GM23338 (cell line): Measurements from ENCODE around the gene STK16. TPM values are rescaled to one million over a fixed set of nuclear protein-coding genes. Genes with fewer than 3 reads are reported as not detected.

Experiments used
- ATAC-seq: fragments of 200-7000 bp; cut with Tn5 transposase; 3 replicates; pipeline ENCODE4 v1.9.1; 2020
- DNase-seq: peaks from one replicate; pipeline ENCODE4 v3.0.0-alpha.2; 2015; ENCODE audit warnings: low spot score
- H2AFZ ChIP-seq: fragments of 200-600 bp; sonication (generic); 2 replicates; pipeline ENCODE4 v1.8.0; 2016; ENCODE audit warnings: antibody characterized with exemption, mild to moderate bottlenecking, moderate library complexity
- H3F3A ChIP-seq: fragments of 200-600 bp; sonication (generic); replicated peaks from 2 replicates; pipeline ENCODE4 v1.8.0; 2017; ENCODE audit warnings: antibody characterized with exemption, mixed run types, low read depth
- H3K27ac ChIP-seq: fragments of 200-600 bp; sonication (generic); 2 replicates; pipeline ENCODE4 v1.6.1; 2016; ENCODE audit warnings: low read depth
- H3K27me3 ChIP-seq: fragments of 200-600 bp; sonication (generic); 2 replicates; pipeline ENCODE4 v1.8.0; 2016; ENCODE audit warnings: mild to moderate bottlenecking, mixed run types, moderate library complexity; ENCODE audit not compliant: insufficient read depth
- H3K36me3 ChIP-seq: fragments of 200-600 bp; sonication (generic); 2 replicates; pipeline ENCODE4 v1.8.0; 2016; ENCODE audit warnings: mild to moderate bottlenecking; ENCODE audit not compliant: insufficient read depth
- H3K4me1 ChIP-seq: fragments of 200-600 bp; sonication (generic); 2 replicates; pipeline ENCODE4 v1.8.0; 2016; ENCODE audit warnings: mild to moderate bottlenecking, moderate library complexity; ENCODE audit not compliant: insufficient read depth
- H3K4me2 ChIP-seq: fragments of 200-600 bp; sonication (generic); 2 replicates; pipeline ENCODE4 v1.7.1; 2017; ENCODE audit warnings: mixed run types
- H3K4me3 ChIP-seq: fragments of 200-600 bp; sonication (generic); 2 replicates; pipeline ENCODE4 v1.6.1; 2016; ENCODE audit warnings: mixed run types
- H3K79me2 ChIP-seq: fragments of 200-600 bp; sonication (generic); replicated peaks from 2 replicates; pipeline ENCODE4 v1.8.0; 2017; ENCODE audit warnings: mild to moderate bottlenecking; ENCODE audit not compliant: insufficient read depth
- H3K9me2 ChIP-seq: fragments of 200-600 bp; sonication (generic); 2 replicates; pipeline ENCODE4 v1.8.0; 2017; ENCODE audit not compliant: insufficient read depth
- H4K20me1 ChIP-seq: fragments of 200-600 bp; sonication (generic); replicated peaks from 2 replicates; pipeline ENCODE4 v1.8.0; 2017; ENCODE audit warnings: mild to moderate bottlenecking; ENCODE audit not compliant: insufficient read depth
- H3K27ac Mint-ChIP-seq: 2 replicates; pipeline ENCODE4 v1.8.0; 2020; ENCODE audit warnings: inconsistent platforms, mild to moderate bottlenecking, moderate library complexity, mixed read lengths
- H3K27me3 Mint-ChIP-seq: 3 replicates; pipeline ENCODE4 v1.8.0; 2022; ENCODE audit warnings: low read depth, mild to moderate bottlenecking, moderate library complexity, mixed read lengths, inconsistent platforms; ENCODE audit not compliant: insufficient read depth, poor library complexity
- H3K36me3 Mint-ChIP-seq: 3 replicates; pipeline ENCODE4 v1.8.0; 2021; ENCODE audit warnings: low read depth, mild to moderate bottlenecking, inconsistent platforms, moderate library complexity, mixed read lengths
- H3K4me1 Mint-ChIP-seq: 3 replicates; pipeline ENCODE4 v1.8.0; 2020; ENCODE audit warnings: mild to moderate bottlenecking, inconsistent platforms, mixed read lengths
- H3K4me3 Mint-ChIP-seq: 3 replicates; pipeline ENCODE4 v1.8.0; 2021; ENCODE audit warnings: moderate library complexity, mild to moderate bottlenecking, inconsistent platforms, mixed read lengths
- H3K9me3 Mint-ChIP-seq: 3 replicates; pipeline ENCODE4 v1.8.0; 2020; ENCODE audit warnings: moderate library complexity, mild to moderate bottlenecking, inconsistent platforms, mixed read lengths
- CREB1 ChIP-seq: fragments of 250-450 bp; sonication (Bioruptor Pico); IDR thresholded peaks from 2 replicates; pipeline ENCODE4 v1.5.0; 2020; ENCODE audit warnings: low read depth, mild to moderate bottlenecking, moderate library complexity
- EZH2 ChIP-seq: fragments of 200-600 bp; sonication (generic); IDR thresholded peaks from one replicate; pipeline ENCODE4 v1.8.0; 2017; ENCODE audit warnings: antibody characterized with exemption, mild to moderate bottlenecking, low read depth; ENCODE audit not compliant: unreplicated experiment
- EZH2phosphoT487 ChIP-seq: fragments of 200-600 bp; sonication (generic); IDR thresholded peaks from one replicate; pipeline ENCODE4 v1.8.1; 2018; ENCODE audit warnings: antibody characterized with exemption; ENCODE audit not compliant: unreplicated experiment
- NANOG ChIP-seq: IDR thresholded peaks from 2 replicates; pipeline ENCODE4 v1.6.1; 2016; ENCODE audit warnings: antibody characterized with exemption, borderline replicate concordance
- POLR2AphosphoS5 ChIP-seq: IDR thresholded peaks from 2 replicates; pipeline ENCODE4 v1.6.1; 2016; ENCODE audit warnings: antibody characterized with exemption, low read depth
- ZNF114 ChIP-seq: fragments of 250-450 bp; sonication (Bioruptor Pico); IDR thresholded peaks from 2 replicates; pipeline ENCODE4 v1.5.0; 2020; ENCODE audit warnings: mild to moderate bottlenecking, moderate library complexity
- ZNF331 ChIP-seq: fragments of 250-450 bp; sonication (Bioruptor Pico); IDR thresholded peaks from 2 replicates; pipeline ENCODE4 v1.5.0; 2020; ENCODE audit warnings: low read depth, mild to moderate bottlenecking, moderate library complexity
- polyA plus RNA-seq: library from polyadenylated mRNA; unstranded; fragments of >200 nt; fragmentation: Nextera tagmentation; extraction: Ambion mirVana; gene quantifications from 2 replicates; pipeline ENCODE4 v1.2.1, GENCODE V29; 2016
- total RNA-seq: library from RNA; depleted of rRNA; stranded (reverse); fragments of >200 nt; shearing (Covaris generic); gene quantifications from 2 replicates; pipeline ENCODE4 v1.2.3, GENCODE V29; 2014
- TF ChIP-seq, protein P1 (sequence below): IDR thresholded peaks from 2 replicates; pipeline ENCODE4 v1.6.1; 2016; ENCODE audit warnings: antibody characterized with exemption
- TF ChIP-seq, protein P2 (sequence below): IDR thresholded peaks from one replicate; pipeline ENCODE4 v1.6.1; 2018; ENCODE audit warnings: antibody characterized with exemption; ENCODE audit not compliant: unreplicated experiment

STK16 gene
- total and polyA plus RNA-seq, 2 experiments from 2014 or later: 3.1 to 17.0 TPM

DNA sequence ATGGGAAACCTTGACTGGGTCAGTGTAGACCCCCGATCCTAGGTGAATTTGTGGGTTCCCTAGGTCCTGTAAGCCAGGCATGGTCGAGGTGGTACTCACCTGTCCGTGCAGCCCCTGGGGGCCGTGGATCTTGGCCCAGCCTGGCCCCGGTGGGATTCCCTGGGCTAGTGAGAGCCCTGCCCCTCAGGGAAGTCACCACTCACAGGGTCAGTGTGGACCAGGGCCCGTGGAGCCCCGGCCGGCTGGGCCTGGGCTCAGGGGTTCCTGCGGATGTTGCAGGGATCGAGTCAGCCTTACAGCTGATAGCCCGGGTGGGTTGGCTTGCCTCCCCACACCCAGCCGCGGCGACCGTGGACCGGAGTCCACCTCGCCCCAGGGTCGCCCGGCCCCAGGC lies 16.4 kb upstream of the STK16 start:
- H4K20me1 ChIP-seq: peaks cover 3% of the 10 kb centered on the region
- H3K9me2 ChIP-seq: no peaks in the 10 kb centered on the region
- Mint-ChIP-seq H3K4me3 (peak overlapping the region; percentile 73), H3K36me3 (peaks cover 48% of the 10 kb centered on the region), H3K27me3 (peaks cover 10% of the 10 kb centered on the region), H3K9me3 (peaks cover 2% of the 10 kb centered on the region; the same call in 1 of the 3 replicates), H3K27ac (no peak overlapping the region), H3K4me1 (peaks cover 11% of the 10 kb centered on the region)
- H3K27ac ChIP-seq: no peak overlapping the region
- no peak for TF ChIP-seq NANOG
- TF ChIP-seq CREB1 (CRISPR knock-in tag): no peak
- TF ChIP-seq EZH2: no peak
- no peak for TF ChIP-seq ZNF114
- TF ChIP-seq, protein P1, sequence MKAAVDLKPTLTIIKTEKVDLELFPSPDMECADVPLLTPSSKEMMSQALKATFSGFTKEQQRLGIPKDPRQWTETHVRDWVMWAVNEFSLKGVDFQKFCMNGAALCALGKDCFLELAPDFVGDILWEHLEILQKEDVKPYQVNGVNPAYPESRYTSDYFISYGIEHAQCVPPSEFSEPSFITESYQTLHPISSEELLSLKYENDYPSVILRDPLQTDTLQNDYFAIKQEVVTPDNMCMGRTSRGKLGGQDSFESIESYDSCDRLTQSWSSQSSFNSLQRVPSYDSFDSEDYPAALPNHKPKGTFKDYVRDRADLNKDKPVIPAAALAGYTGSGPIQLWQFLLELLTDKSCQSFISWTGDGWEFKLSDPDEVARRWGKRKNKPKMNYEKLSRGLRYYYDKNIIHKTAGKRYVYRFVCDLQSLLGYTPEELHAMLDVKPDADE: no peak
- no peak for TF ChIP-seq ZNF331 (CRISPR knock-in tag)
- no peak for TF ChIP-seq POLR2AphosphoS5
- H3F3A ChIP-seq: peaks cover 7% of the 10 kb centered on the region
- peak; percentile 16 for ATAC-seq
- H3K79me2 ChIP-seq: peaks cover 21% of the 10 kb centered on the region
- peak overlapping the region; percentile 76 for H3K4me3 ChIP-seq
- H3K4me2 ChIP-seq: peak overlapping the region; percentile 96
- H2AFZ ChIP-seq: 0 out of 2 replicates have a peak overlapping the region, but pooled peaks have one; percentile 53
- H3K27me3 ChIP-seq: no peaks in the 10 kb centered on the region
- peaks cover 12% of the 10 kb centered on the region for H3K4me1 ChIP-seq
- no peak for DNase-seq
- peaks cover 11% of the 10 kb centered on the region; the same call in 1 of the 2 replicates for H3K36me3 ChIP-seq

DNA sequence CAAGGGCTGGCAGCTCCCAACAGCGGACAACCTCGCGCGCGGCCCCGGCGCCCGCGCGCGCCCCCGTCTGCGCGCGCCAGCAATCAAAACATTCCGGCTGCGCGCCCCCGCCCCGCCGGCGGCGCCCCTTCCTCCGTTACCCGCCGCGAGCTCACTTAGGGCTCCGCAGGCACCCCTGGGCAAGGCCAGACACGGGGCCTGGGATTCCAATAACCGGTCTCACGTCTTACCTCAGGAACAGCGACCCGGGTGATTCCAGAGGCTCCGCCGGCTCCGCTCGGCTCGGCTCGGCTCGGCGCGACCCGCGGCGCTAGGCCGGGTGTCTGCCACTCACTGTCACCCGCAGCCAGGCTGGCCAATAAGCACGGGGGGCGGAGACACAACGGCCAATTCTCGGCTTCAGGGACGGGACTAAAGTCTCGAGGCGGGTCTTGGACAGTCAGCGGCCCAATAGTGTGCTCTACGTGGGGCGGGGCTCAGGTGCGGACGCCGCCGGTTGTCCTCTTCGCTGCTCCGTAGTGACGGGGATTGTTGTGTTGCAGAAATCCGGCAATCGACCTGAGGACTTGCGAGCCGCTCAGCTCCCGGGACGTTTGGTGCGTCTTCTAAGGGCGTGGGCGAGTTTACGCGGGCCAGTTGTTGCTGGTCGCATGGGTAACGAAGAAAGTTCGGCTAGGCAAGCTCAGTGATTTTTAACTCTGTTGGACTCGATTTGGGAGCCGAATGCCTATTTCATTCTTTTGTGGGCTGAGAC lies 15.8 kb upstream of the STK16 start, which contains the start of the genes ANKZF1 and ATG9A:
ANKZF1 (plus strand) TSS at position 502 of the 754 bp plus-strand sequence. CDS start 452 bp downstream, outside the sequence.
ATG9A (minus strand) TSS at position 332 of the 754 bp plus-strand sequence. CDS start 1,612 bp downstream, outside the sequence.
- Histone ChIP-seq H3K27ac (peak within 1 kb of the TSS; percentile 92), H3K4me1 (peaks cover 12% of the 10 kb centered on the region), H3K27me3 (no peaks in the 10 kb centered on the region), H3K36me3 (peaks cover 17% of the 10 kb centered on the region), H2AFZ (peak within 1 kb of the TSS; percentile 65), H3K79me2 (peaks cover 21% of the 10 kb centered on the region), H3F3A (peaks cover 7% of the 10 kb centered on the region), H4K20me1 (peaks cover 3% of the 10 kb centered on the region), H3K9me2 (no peaks in the 10 kb centered on the region), H3K4me2 (peak within 1 kb of the TSS; percentile 96), H3K4me3 (peak within 1 kb of the TSS; percentile 76)
- TF ChIP-seq ZNF331 (CRISPR knock-in tag) (no peak), POLR2AphosphoS5 (peak; percentile 97), ZNF114 (0 out of 2 replicates have a peak, but pooled peaks have one; percentile 21), EZH2phosphoT487 (no peak), CREB1 (CRISPR knock-in tag) (peak; percentile 87)
- TF ChIP-seq, protein P2, sequence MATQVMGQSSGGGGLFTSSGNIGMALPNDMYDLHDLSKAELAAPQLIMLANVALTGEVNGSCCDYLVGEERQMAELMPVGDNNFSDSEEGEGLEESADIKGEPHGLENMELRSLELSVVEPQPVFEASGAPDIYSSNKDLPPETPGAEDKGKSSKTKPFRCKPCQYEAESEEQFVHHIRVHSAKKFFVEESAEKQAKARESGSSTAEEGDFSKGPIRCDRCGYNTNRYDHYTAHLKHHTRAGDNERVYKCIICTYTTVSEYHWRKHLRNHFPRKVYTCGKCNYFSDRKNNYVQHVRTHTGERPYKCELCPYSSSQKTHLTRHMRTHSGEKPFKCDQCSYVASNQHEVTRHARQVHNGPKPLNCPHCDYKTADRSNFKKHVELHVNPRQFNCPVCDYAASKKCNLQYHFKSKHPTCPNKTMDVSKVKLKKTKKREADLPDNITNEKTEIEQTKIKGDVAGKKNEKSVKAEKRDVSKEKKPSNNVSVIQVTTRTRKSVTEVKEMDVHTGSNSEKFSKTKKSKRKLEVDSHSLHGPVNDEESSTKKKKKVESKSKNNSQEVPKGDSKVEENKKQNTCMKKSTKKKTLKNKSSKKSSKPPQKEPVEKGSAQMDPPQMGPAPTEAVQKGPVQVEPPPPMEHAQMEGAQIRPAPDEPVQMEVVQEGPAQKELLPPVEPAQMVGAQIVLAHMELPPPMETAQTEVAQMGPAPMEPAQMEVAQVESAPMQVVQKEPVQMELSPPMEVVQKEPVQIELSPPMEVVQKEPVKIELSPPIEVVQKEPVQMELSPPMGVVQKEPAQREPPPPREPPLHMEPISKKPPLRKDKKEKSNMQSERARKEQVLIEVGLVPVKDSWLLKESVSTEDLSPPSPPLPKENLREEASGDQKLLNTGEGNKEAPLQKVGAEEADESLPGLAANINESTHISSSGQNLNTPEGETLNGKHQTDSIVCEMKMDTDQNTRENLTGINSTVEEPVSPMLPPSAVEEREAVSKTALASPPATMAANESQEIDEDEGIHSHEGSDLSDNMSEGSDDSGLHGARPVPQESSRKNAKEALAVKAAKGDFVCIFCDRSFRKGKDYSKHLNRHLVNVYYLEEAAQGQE: no peak
- TF ChIP-seq, protein P1: no peak
- DNase-seq (peak; percentile 100), ATAC-seq (peak; percentile 96)
- Mint-ChIP-seq H3K27ac (peak within 1 kb of the TSS; percentile 99), H3K36me3 (peaks cover 49% of the 10 kb centered on the region), H3K4me1 (peaks cover 11% of the 10 kb centered on the region), H3K9me3 (peaks cover 2% of the 10 kb centered on the region; the same call in 1 of the 3 replicates), H3K27me3 (peaks cover 10% of the 10 kb centered on the region), H3K4me3 (peak within 1 kb of the TSS; percentile 97)
